Measurements from ENCODE around the gene PTGIR. TPM values are rescaled to one million over a fixed set of nuclear protein-coding genes. Genes with fewer than 3 reads are reported as not detected.

The PTGIR gene
- total and polyA plus RNA-seq, 2 of the 4 experiments (the other 2 are of a cell fraction), result 0.54 to 5.3 TPM

- H3K18ac ChIP-seq (ENCODE audit: low read depth, low read length), result no peak overlapping the region
- H3K36me3 ChIP-seq (ENCODE audit: control insufficient read depth, insufficient read depth, low read length), result no peaks in the 10 kb centered on the region
- H2BK120ac ChIP-seq (ENCODE audit: low read depth, low read length), result no peak overlapping the region
- H2BK15ac ChIP-seq (ENCODE audit: low read depth, low read length), result no peak overlapping the region
- H3K56ac ChIP-seq (ENCODE audit: extremely low read depth, insufficient read depth, low read length), result no peak overlapping the region
- in situ Hi-C loops (cut with MboI; ENCODE audit: low sequenced_read_pairs) (no loop called here), intact Hi-C loops (cut with micrococcal nuclease) (no loop called here), dilution Hi-C loops (cut with HindIII; ENCODE audit: low sequenced_read_pairs, unreplicated experiment) (no loop called here)
- no peak overlapping the region for H2BK5ac ChIP-seq (ENCODE audit: low read depth, low read length, poor library complexity, severe bottlenecking)
- DNase-seq (no peak), ATAC-seq (ENCODE audit: low read depth) (no peak)
- H3K4me1 ChIP-seq (ENCODE audit: control insufficient read depth, insufficient read depth, low read length), result no peaks in the 10 kb centered on the region
- H3K79me1 ChIP-seq (ENCODE audit: low read depth in 1 of 2, low read length in 2 of 2), result no peaks in the 10 kb centered on the region
- TF ChIP-seq MXI1 (IDR thresholded peaks at IDR 0.05; ENCODE audit: borderline replicate concordance, low read depth, low read length) (no peak), RFX5 (IDR thresholded peaks at IDR 0.05; ENCODE audit: low read depth, low read length) (peak; percentile 90), CTCF (conservative IDR thresholded peaks at IDR 0.05; ENCODE audit: low read depth, low read length) (peak; percentile 24; the same call in 1 of the 2 replicates)
- no peaks in the 10 kb centered on the region for H4K20me1 ChIP-seq (ENCODE audit: insufficient read depth, low read length)
- H3K23ac ChIP-seq (ENCODE audit: low read depth, low read length), result no peak overlapping the region
- H2BK20ac ChIP-seq (ENCODE audit: low read depth, low read length), result no peak overlapping the region
- no peak overlapping the region for H2AFZ ChIP-seq (replicated peaks; ENCODE audit: low read length, poor library complexity)
- CTCF ChIA-PET, result no interaction called here
- no peak overlapping the region for H3K4ac ChIP-seq (ENCODE audit: low read depth, low read length)
- H3K14ac ChIP-seq (replicated peaks; ENCODE audit: low read depth, low read length), result no peak overlapping the region
- no peak overlapping the region for H4K91ac ChIP-seq (ENCODE audit: insufficient read depth, low read depth, low read length)
- POLR2A ChIA-PET (ENCODE audit: unreplicated experiment), result no interaction called here
- H3K27me3 ChIP-seq (ENCODE audit: control insufficient read depth, insufficient read depth, low read length), result peaks cover 12% of the 10 kb centered on the region
- H2AK9ac ChIP-seq (replicated peaks; ENCODE audit: low read depth, low read length, poor library complexity), result no peak overlapping the region
- H3K9ac ChIP-seq (ENCODE audit: low read depth, low read length), result no peak overlapping the region
- no peak overlapping the region for H4K8ac ChIP-seq (ENCODE audit: low read depth in 2 of 2, low read length in 2 of 2)
- no peak overlapping the region for H3K4me3 ChIP-seq (ENCODE audit: insufficient read depth, low read depth, low read length)
- 100% methylated on average over 1 of the region's 8 CpGs; no CpG with 5 or more reads in 1 of the 2 experiments for WGBS, 2 experiments (ENCODE audit: extremely low coverage in 2 of 2, insufficient read length in 1 of 2)
- no peak overlapping the region for H3K4me2 ChIP-seq (ENCODE audit: low read depth, low read length)
- no peak overlapping the region for H2AK5ac ChIP-seq (ENCODE audit: low read depth, low read length)
- H3K9me1 ChIP-seq (ENCODE audit: insufficient read depth, low read length), result no peaks in the 10 kb centered on the region; the same call in 1 of the 2 replicates
- H3K27ac ChIP-seq (ENCODE audit: insufficient read depth, low read length), result no peak overlapping the region
- BruUV-seq (replicated peaks), result no TSS peak
- H4K5ac ChIP-seq (ENCODE audit: low read depth, low read length), result no peak overlapping the region
- no peaks in the 10 kb centered on the region; the same call in 1 of the 2 replicates for H3K9me3 ChIP-seq (ENCODE audit: control insufficient read depth, insufficient read depth, low read length)
Observed at GRCh38 chr19:46579361-46579879, 45.5 kb downstream of the PTGIR start.
